HFFc6 (cell line): ENCODE measurements around the gene NCAPG2. TPM values are rescaled to one million over a fixed set of nuclear protein-coding genes. Genes with fewer than 3 reads are reported as not detected.

Experiments used
- DNase-seq: peaks from one replicate; pipeline ENCODE4 v3.0.0-alpha.2; 2018
- H3K27ac Mint-ChIP-seq: 2 replicates; pipeline ENCODE4 v1.8.0; 2020; ENCODE audit warnings: mild to moderate bottlenecking, mixed read lengths
- H3K27me3 Mint-ChIP-seq: 2 replicates; pipeline ENCODE4 v1.8.0; 2021; ENCODE audit warnings: mild to moderate bottlenecking, moderate library complexity, mixed read lengths; ENCODE audit not compliant: insufficient read depth
- H3K36me3 Mint-ChIP-seq: 2 replicates; pipeline ENCODE4 v1.8.0; 2021; ENCODE audit warnings: low read depth, mixed read lengths
- H3K4me1 Mint-ChIP-seq: 2 replicates; pipeline ENCODE4 v1.8.0; 2020; ENCODE audit warnings: low read depth, mixed read lengths
- H3K4me3 Mint-ChIP-seq: 2 replicates; pipeline ENCODE4 v1.8.0; 2020; ENCODE audit warnings: mild to moderate bottlenecking, moderate library complexity, mixed read lengths
- H3K9me3 Mint-ChIP-seq: 2 replicates; pipeline ENCODE4 v1.8.0; 2020; ENCODE audit warnings: mild to moderate bottlenecking, mixed read lengths
- total RNA-seq, 6 experiments: library from RNA; stranded (reverse); fragmentation: NEBNext Ultra II Directional; extraction: Animal tissue kit (Norgen Biotek cat#: 25700); gene quantifications; 2 replicates in 1 of 6; 3 replicates in 5 of 6; pipeline ENCODE4 v1.2.3, GENCODE V29; 2021
- TF ChIP-seq, protein P1 (sequence below): fragments of 200-600 bp; sonication (generic); IDR thresholded peaks from 2 replicates; pipeline ENCODE4 v1.5.0; 2021; ENCODE audit warnings: antibody characterized with exemption, mild to moderate bottlenecking

NCAPG2 gene
- total RNA-seq, 6 experiments from 2014 or later: 27.1 to 60.3 (median 54.8) TPM

DNA sequence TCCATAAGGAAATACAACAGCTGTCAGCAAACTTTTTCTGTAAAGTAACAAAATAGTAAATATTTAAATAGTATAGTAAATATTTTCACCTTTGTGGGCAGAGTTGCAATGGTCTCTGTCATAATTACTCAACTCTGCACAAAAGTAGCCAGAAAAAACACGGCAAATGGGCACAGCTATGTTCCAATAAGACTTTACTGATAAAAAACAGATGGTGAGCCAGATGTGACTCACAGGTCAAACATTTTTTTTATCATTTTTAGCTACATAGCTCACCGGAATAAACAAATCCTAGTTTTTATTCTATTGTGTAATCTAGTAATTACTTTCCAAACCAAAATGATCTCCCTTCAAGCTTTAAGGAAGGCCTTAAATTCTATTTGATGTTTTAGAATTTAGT lies 55.3 kb downstream of the NCAPG2 start:
- no peak overlapping the region for H3K4me3 Mint-ChIP-seq
- TF ChIP-seq, protein P1, sequence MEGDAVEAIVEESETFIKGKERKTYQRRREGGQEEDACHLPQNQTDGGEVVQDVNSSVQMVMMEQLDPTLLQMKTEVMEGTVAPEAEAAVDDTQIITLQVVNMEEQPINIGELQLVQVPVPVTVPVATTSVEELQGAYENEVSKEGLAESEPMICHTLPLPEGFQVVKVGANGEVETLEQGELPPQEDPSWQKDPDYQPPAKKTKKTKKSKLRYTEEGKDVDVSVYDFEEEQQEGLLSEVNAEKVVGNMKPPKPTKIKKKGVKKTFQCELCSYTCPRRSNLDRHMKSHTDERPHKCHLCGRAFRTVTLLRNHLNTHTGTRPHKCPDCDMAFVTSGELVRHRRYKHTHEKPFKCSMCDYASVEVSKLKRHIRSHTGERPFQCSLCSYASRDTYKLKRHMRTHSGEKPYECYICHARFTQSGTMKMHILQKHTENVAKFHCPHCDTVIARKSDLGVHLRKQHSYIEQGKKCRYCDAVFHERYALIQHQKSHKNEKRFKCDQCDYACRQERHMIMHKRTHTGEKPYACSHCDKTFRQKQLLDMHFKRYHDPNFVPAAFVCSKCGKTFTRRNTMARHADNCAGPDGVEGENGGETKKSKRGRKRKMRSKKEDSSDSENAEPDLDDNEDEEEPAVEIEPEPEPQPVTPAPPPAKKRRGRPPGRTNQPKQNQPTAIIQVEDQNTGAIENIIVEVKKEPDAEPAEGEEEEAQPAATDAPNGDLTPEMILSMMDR: no peak
- H3K9me3 Mint-ChIP-seq: no peaks in the 10 kb centered on the region
- peaks cover 31% of the 10 kb centered on the region for H3K36me3 Mint-ChIP-seq
- DNase-seq: peak; percentile 94
- peak overlapping the region; percentile 74 for H3K27ac Mint-ChIP-seq
- H3K4me1 Mint-ChIP-seq: peaks cover 49% of the 10 kb centered on the region
- H3K27me3 Mint-ChIP-seq: no peaks in the 10 kb centered on the region; the same call in 1 of the 2 replicates

DNA sequence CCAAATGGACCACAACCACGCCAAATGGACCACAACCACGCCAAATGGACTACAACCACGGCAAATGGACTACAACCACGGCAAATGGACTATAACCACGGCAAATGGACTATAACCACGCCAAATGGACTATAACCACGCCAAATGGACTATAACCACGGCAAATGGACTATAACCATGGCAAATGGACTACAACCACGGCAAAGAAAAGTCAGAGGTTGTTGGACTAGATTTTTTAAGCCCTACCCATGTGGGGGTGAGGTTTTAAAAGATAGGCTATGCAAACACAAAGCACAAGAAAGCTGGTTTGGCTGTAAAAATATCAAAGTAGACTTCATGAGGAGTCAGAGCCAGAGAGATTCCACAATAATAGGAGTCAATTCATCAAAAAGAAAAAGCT lies 55.8 kb downstream of the NCAPG2 start:
- peak overlapping the region; percentile 74 for H3K27ac Mint-ChIP-seq
- H3K9me3 Mint-ChIP-seq: no peaks in the 10 kb centered on the region
- peak; percentile 3 for DNase-seq
- peaks cover 35% of the 10 kb centered on the region for H3K36me3 Mint-ChIP-seq
- H3K27me3 Mint-ChIP-seq: no peaks in the 10 kb centered on the region; the same call in 1 of the 2 replicates
- H3K4me3 Mint-ChIP-seq: no peak overlapping the region
- TF ChIP-seq, protein P1: no peak
- peaks cover 49% of the 10 kb centered on the region for H3K4me1 Mint-ChIP-seq

DNA sequence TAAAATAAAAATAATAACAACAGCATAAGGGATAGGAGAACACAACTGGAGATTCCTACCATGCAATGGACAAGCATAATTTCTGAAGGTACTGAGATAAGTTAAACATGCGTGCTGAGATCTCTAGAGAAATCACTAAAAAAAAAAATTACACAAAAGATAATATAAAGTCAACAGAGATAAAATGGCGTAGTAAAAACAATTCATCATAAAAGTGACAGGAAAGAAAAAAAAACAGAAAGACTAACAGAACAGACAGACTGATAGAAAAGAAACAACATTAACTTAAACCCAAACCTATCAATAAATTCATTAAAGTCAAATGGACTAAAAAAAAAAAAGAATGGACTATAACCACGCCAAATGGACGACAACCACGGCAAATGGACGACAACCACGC lies 56.4 kb downstream of the NCAPG2 start:
- Mint-ChIP-seq H3K27me3 (no peaks in the 10 kb centered on the region; the same call in 1 of the 2 replicates), H3K4me3 (no peak overlapping the region), H3K27ac (no peak overlapping the region; the same call in 1 of the 2 replicates), H3K9me3 (no peaks in the 10 kb centered on the region), H3K4me1 (peaks cover 49% of the 10 kb centered on the region), H3K36me3 (peaks cover 35% of the 10 kb centered on the region)
- DNase-seq: no peak
- TF ChIP-seq, protein P1: no peak

DNA sequence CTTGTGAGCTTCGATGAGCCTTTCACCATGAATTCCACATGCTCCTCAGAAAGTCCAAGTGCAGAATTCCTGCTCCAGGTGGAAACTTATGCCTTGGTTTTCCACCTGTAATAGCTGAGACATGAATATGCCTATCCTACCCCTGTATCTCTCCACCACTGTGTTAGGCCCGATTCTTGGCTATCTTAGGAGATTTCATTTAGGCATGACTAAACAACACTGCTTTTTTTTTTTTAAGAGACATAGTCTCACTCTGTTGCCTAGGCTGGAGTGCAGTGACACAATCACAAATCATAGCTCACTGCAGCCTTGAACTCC lies 57.2 kb downstream of the NCAPG2 start:
- H3K36me3 Mint-ChIP-seq: peaks cover 36% of the 10 kb centered on the region
- no peak for DNase-seq
- peaks cover 49% of the 10 kb centered on the region for H3K4me1 Mint-ChIP-seq
- no peak overlapping the region for H3K27ac Mint-ChIP-seq
- no peak overlapping the region for H3K4me3 Mint-ChIP-seq
- TF ChIP-seq, protein P1: 0 out of 2 replicates have a peak, but pooled peaks have one; percentile 10
- H3K9me3 Mint-ChIP-seq: no peaks in the 10 kb centered on the region
- H3K27me3 Mint-ChIP-seq: peaks cover under 1% of the 10 kb centered on the region; the same call in 1 of the 2 replicates

DNA sequence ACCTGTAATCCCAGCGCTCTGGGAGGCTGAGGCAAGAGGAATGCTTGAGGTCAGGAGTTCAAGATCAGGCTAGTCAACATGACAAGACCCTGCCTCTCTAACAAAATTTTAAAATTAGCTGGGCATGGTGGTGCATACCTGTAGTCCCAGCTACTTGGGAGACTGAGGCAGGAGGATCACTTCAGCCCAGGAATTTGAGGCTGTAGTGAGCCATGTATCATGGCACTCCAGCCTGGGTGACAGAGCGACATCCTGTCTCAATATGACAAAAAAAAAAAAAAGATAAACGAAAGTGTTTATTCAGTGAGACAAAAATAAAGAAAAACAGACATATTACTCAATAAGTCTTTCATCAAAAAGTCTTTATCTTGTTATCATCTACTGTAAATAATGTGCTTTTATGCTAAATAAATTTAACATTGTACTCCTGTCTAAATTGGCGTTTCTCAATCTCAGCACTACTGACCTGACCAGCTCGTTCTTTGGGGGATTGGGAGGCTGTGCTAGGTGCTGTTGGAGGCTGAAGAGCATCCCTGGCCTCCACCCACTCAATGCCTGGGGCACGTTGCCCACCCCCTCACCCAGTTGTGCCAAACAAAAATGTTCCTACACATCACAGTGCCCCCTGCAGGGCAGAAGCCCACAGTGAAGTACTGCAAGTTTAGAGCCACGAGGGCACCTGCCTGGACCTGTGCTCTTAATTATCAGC lies 57.7 kb downstream of the NCAPG2 start:
- peaks cover 2% of the 10 kb centered on the region for H3K27me3 Mint-ChIP-seq
- H3K4me3 Mint-ChIP-seq: no peak overlapping the region
- H3K4me1 Mint-ChIP-seq: peaks cover 45% of the 10 kb centered on the region
- TF ChIP-seq, protein P1: peak; percentile 71
- peaks cover 36% of the 10 kb centered on the region for H3K36me3 Mint-ChIP-seq
- no peaks in the 10 kb centered on the region for H3K9me3 Mint-ChIP-seq
- no peak for DNase-seq
- no peak overlapping the region for H3K27ac Mint-ChIP-seq
